ENCODE data around the gene GRAP.
"Not testable (repeated sequence)": the region's sequence is repeated elsewhere in the genome, so short reads cannot be mapped to it uniquely, and the experiment has no call there.

Gene GRAP

DNA sequence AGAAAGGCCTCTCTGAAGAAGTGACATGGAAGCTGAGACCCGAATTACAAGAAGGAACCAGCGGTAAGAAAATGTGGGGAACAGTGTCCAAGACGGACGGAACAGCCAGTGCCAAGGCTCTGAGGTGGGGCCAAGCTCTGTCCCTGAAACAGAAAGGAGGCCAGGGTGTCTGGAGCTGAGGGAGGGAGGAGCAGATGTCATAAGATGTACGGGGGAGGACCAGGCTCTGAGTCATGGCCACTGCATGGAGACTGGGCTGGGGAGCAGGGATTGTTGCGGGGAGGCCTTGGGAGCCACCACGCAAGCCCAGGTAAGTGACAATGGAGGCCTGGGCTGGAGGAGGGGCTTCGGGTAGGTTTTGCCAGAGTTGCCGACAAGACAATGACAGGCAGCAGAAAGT, 2.1 kb downstream of the GRAP start:
- DNase-seq (ENCODE audit: low read depth); H3K4me3 ChIP-seq (ENCODE audit: low read depth, low read length): not testable (repeated sequence)

- H3K4me3 ChIP-seq (ENCODE audit: low read depth, low read length); DNase-seq (ENCODE audit: low read depth): not testable (repeated sequence)
Observed at GRCh38 chr17:19043032-19043431, 3.7 kb downstream of the GRAP start.

- not testable (repeated sequence) for DNase-seq (ENCODE audit: low read depth); H3K4me3 ChIP-seq (ENCODE audit: low read depth, low read length)
Observed at GRCh38 chr17:19042369-19042768, 4.4 kb downstream of the GRAP start.

DNA sequence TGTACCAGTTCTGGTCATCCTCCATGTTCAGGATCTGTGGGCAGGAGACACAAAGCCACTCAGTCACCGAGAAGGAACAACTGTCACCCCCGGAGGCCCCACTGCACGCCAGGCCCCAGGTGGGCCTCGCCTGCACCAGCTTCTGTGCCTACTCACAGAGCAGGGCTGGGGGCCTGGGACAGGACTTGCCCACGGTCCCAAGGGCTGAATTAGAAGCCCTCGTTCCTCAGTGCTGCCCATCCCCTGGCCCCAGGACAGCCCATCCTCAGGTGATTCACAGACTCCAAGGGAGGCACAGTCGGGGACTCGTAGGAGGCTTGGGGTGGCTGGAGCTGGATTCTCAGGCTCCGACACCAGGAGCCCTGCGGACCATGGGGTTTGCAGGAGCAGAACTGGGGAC, 4.9 kb downstream of the GRAP start:
- H3K4me3 ChIP-seq (ENCODE audit: low read depth, low read length); DNase-seq (ENCODE audit: low read depth): not testable (repeated sequence)

GRCh38 chr17:19040350-19040749, 6.4 kb downstream of the GRAP start:
- not testable (repeated sequence) for DNase-seq (ENCODE audit: low read depth); H3K4me3 ChIP-seq (ENCODE audit: low read depth, low read length)

- DNase-seq (ENCODE audit: low read depth); H3K4me3 ChIP-seq (ENCODE audit: low read depth, low read length): not testable (repeated sequence)
Observed at GRCh38 chr17:19038730-19039129, 8.0 kb downstream of the GRAP start.

DNA sequence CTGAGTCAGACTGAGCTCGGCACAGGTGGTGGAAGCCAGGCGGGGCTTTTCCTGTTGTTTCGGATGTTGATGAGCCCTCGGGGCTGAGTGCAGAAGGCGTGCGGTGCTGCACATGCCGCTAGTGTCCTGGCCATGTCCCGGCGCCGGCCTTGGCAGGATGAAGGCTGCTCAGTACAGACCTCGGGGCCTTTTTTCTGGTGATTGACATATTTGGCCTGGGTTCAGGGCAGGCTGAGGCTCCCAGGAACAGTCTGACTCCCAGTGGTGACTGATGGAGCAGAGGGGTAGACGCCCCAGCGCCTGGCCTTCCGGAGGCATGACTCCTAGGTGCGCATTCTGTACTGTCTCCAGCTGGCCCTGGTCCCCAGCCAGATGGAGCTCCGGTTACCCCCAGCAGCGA, 8.8 kb downstream of the GRAP start:
- DNase-seq (ENCODE audit: low read depth); H3K4me3 ChIP-seq (ENCODE audit: low read depth, low read length): not testable (repeated sequence)

- DNase-seq (ENCODE audit: low read depth); H3K4me3 ChIP-seq (ENCODE audit: low read depth, low read length): not testable (repeated sequence)
Observed at GRCh38 chr17:19037547-19037946, 9.2 kb downstream of the GRAP start.

GRCh38 chr17:19036186-19036585, 10.6 kb downstream of the GRAP start:
- DNase-seq (ENCODE audit: low read depth); H3K4me3 ChIP-seq (ENCODE audit: low read depth, low read length): not testable (repeated sequence)

- DNase-seq (ENCODE audit: low read depth); H3K4me3 ChIP-seq (ENCODE audit: low read depth, low read length): not testable (repeated sequence)
Observed at GRCh38 chr17:19032377-19032988, 14.3 kb downstream of the GRAP start.

- not testable (repeated sequence) for H3K4me3 ChIP-seq (ENCODE audit: low read depth, low read length); DNase-seq (ENCODE audit: low read depth)
- TF ChIP-seq, protein P1, sequence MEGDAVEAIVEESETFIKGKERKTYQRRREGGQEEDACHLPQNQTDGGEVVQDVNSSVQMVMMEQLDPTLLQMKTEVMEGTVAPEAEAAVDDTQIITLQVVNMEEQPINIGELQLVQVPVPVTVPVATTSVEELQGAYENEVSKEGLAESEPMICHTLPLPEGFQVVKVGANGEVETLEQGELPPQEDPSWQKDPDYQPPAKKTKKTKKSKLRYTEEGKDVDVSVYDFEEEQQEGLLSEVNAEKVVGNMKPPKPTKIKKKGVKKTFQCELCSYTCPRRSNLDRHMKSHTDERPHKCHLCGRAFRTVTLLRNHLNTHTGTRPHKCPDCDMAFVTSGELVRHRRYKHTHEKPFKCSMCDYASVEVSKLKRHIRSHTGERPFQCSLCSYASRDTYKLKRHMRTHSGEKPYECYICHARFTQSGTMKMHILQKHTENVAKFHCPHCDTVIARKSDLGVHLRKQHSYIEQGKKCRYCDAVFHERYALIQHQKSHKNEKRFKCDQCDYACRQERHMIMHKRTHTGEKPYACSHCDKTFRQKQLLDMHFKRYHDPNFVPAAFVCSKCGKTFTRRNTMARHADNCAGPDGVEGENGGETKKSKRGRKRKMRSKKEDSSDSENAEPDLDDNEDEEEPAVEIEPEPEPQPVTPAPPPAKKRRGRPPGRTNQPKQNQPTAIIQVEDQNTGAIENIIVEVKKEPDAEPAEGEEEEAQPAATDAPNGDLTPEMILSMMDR (IDR thresholded peaks at IDR 0.05; ENCODE audit: low read depth, low read length) = peak; percentile 29
Observed at GRCh38 chr17:19031729-19032128, 15.0 kb downstream of the GRAP start.

DNA sequence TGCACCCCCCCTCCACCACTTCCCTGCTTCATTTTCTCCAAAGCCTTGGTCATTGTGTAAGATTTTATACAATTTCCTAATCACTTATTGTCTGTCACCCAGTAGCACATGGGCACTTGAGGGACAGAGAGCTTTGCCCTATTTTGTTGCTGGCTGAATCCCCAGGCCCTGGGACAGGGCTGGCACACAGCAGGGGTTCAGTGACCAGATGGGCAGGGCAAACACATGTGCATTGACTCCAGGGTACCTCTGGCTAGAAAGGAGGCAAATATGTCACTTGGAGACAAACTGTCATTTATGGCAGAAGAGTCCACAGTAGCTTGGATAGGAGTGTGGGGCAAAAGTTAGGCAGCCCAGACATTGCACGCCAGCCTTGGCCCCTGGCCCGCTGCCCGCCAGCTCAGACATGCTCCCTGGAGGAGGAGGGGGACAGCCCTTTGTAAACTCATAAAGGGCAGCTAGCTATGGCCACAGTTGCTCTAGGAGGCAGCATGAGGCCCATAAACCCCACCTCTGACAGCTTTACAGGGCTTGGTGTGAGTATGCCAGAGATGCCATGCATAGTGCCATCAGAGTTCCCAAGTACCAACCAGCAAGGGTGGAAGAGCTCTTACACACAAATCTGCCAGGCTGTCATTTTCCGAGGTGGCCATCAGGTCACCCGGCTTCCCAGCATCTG, 15.8 kb downstream of the GRAP start:
- DNase-seq (ENCODE audit: low read depth); H3K4me3 ChIP-seq (ENCODE audit: low read depth, low read length): not testable (repeated sequence)

GRCh38 chr17:19029740-19030139, 17.0 kb downstream of the GRAP start:
- H3K4me3 ChIP-seq (ENCODE audit: low read depth, low read length); DNase-seq (ENCODE audit: low read depth): not testable (repeated sequence)

DNA sequence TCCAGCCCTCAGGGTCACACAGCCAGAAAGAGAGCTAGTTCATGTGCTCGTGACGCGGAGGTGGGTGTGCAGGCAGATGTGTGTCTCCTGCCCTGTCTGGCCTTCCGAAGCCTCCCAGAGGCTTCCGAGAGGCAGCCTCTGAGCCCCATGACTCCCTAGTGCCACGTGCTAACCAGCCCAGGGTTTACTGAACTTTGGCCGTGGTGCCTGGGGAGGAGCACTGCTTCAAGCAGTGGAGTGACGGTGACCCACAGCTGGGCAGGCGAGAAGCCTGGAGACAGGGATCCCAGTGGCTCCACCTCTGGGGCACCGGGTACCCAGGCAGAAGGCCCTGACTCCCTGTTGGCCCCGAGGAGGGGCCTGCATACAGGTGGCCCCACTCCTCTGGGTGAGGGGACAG, 18.1 kb downstream of the GRAP start:
- not testable (repeated sequence) for DNase-seq (ENCODE audit: low read depth); H3K4me3 ChIP-seq (ENCODE audit: low read depth, low read length)
